ENCODE results near the gene CST7.

Gene CST7

DNA sequence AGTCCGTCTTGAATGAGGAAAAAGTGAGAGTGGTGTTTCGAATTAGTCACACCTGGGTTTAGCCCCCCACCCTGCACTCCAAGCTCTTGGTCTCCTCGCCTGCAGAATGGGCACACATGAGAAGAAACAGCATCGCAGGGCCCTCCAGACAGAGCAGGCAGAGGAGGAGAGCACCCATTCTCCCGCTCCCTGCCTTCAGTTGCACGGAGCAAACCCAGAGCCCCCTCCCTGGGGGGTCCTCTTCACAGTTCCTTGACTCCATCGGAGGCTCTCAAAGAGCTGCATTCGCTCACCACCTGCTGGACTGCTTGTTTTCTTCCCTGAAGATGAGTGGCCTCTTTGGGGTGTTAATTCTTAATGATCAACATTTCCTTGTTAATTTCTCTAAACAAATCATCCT is 5.1 kb downstream of the CST7 start:
- no peak for DNase-seq
- Histone ChIP-seq H3K79me2 (ENCODE audit: low read length) (no peaks in the 10 kb centered on the region), H3K4me1 (ENCODE audit: low read length) (peaks cover 5% of the 10 kb centered on the region; the same call in 1 of the 2 replicates), H3K36me3 (replicated peaks; ENCODE audit: insufficient read depth, low read length) (no peaks in the 10 kb centered on the region), H3K27me3 (replicated peaks; ENCODE audit: insufficient read depth, low read length) (no peaks in the 10 kb centered on the region), H3K9me2 (replicated peaks; ENCODE audit: insufficient read depth, low read length) (no peaks in the 10 kb centered on the region), H3K9me3 (replicated peaks; ENCODE audit: insufficient read depth, low read length) (no peaks in the 10 kb centered on the region), H4K20me1 (ENCODE audit: insufficient read depth, low read length) (no peaks in the 10 kb centered on the region), H3K4me2 (ENCODE audit: low read depth, low read length) (no peak overlapping the region), H3K9ac (ENCODE audit: low read length) (no peak overlapping the region), H2AFZ (ENCODE audit: low read length) (no peak overlapping the region), H3K4me3 (ENCODE audit: low read length) (no peak overlapping the region), H3F3A (ENCODE audit: insufficient read depth, low read length) (no peaks in the 10 kb centered on the region), H3K27ac (ENCODE audit: low read length) (no peak overlapping the region)
- TF ChIP-seq, protein P1, sequence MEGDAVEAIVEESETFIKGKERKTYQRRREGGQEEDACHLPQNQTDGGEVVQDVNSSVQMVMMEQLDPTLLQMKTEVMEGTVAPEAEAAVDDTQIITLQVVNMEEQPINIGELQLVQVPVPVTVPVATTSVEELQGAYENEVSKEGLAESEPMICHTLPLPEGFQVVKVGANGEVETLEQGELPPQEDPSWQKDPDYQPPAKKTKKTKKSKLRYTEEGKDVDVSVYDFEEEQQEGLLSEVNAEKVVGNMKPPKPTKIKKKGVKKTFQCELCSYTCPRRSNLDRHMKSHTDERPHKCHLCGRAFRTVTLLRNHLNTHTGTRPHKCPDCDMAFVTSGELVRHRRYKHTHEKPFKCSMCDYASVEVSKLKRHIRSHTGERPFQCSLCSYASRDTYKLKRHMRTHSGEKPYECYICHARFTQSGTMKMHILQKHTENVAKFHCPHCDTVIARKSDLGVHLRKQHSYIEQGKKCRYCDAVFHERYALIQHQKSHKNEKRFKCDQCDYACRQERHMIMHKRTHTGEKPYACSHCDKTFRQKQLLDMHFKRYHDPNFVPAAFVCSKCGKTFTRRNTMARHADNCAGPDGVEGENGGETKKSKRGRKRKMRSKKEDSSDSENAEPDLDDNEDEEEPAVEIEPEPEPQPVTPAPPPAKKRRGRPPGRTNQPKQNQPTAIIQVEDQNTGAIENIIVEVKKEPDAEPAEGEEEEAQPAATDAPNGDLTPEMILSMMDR (IDR thresholded peaks at IDR 0.05; ENCODE audit: low read length) = no peak
- no peak for TF ChIP-seq EZH2phosphoT487 (IDR thresholded peaks at IDR 0.05; ENCODE audit: low read length)
- TF ChIP-seq EZH2 (optimal IDR thresholded peaks at IDR 0.05; ENCODE audit: low read depth, low read length) = no peak

DNA sequence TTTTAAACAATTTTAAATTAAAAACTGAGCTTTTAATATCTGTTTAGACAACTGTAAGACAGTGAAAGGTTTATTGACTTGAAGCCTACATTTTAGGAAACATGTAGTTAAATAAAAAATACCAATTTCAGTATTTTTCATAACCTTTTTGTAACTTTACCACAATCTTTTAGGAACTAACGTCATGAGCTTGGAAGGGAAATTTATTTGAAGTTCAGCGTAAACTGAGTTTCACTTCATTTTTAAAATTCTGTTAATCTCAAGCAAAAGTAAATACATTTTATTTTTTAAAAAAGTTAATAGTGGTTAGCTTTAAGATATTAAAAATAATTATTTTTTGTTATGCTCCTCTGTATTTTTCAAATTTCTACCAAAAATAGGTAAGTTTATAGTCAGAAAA is 5.5 kb downstream of the CST7 start:
- no peaks in the 10 kb centered on the region for H4K20me1 ChIP-seq (ENCODE audit: insufficient read depth, low read length)
- no peaks in the 10 kb centered on the region for H3K79me2 ChIP-seq (ENCODE audit: low read length)
- H3K9ac ChIP-seq (ENCODE audit: low read length) = no peak overlapping the region
- no peaks in the 10 kb centered on the region for H3K36me3 ChIP-seq (replicated peaks; ENCODE audit: insufficient read depth, low read length)
- H3K4me3 ChIP-seq (ENCODE audit: low read length) = no peak overlapping the region
- TF ChIP-seq, protein P1 (IDR thresholded peaks at IDR 0.05; ENCODE audit: low read length) = no peak
- no peak for TF ChIP-seq EZH2phosphoT487 (IDR thresholded peaks at IDR 0.05; ENCODE audit: low read length)
- TF ChIP-seq EZH2 (optimal IDR thresholded peaks at IDR 0.05; ENCODE audit: low read depth, low read length) = no peak
- H3K9me2 ChIP-seq (replicated peaks; ENCODE audit: insufficient read depth, low read length) = no peaks in the 10 kb centered on the region
- H3K27ac ChIP-seq (ENCODE audit: low read length) = peak overlapping the region; percentile 62; the same call in 1 of the 2 replicates
- H3K27me3 ChIP-seq (replicated peaks; ENCODE audit: insufficient read depth, low read length) = no peaks in the 10 kb centered on the region
- H3F3A ChIP-seq (ENCODE audit: insufficient read depth, low read length) = no peaks in the 10 kb centered on the region
- peaks cover 5% of the 10 kb centered on the region; the same call in 1 of the 2 replicates for H3K4me1 ChIP-seq (ENCODE audit: low read length)
- DNase-seq = no peak
- no peaks in the 10 kb centered on the region for H3K9me3 ChIP-seq (replicated peaks; ENCODE audit: insufficient read depth, low read length)
- H2AFZ ChIP-seq (ENCODE audit: low read length) = no peak overlapping the region
- no peak overlapping the region for H3K4me2 ChIP-seq (ENCODE audit: low read depth, low read length)

DNA sequence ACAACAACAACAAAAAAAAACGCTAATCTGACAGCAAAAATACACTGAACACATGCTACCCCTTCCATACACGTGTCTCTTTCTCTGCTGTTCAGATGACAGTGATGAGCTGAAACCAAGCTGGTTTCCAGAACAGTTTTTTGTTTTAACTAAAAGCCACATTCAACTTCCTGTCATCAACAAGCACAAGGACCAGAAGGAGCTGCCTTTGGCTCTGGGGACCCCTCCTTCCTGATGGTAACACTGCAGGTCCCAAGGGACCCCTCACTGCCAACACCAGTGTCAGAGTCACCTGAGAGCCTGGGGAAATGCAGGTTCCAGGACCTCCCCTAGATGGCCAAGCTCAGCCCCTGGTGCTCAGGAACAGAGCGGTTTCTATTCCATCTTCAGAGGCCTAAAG is 6.0 kb downstream of the CST7 start:
- H3K36me3 ChIP-seq (replicated peaks; ENCODE audit: insufficient read depth, low read length) = no peaks in the 10 kb centered on the region
- H2AFZ ChIP-seq (ENCODE audit: low read length) = 0 out of 2 replicates have a peak overlapping the region, but pooled peaks have one; percentile 39
- TF ChIP-seq, protein P1 (IDR thresholded peaks at IDR 0.05; ENCODE audit: low read length) = no peak
- TF ChIP-seq EZH2phosphoT487 (IDR thresholded peaks at IDR 0.05; ENCODE audit: low read length) (no peak), EZH2 (optimal IDR thresholded peaks at IDR 0.05; ENCODE audit: low read depth, low read length) (no peak)
- H3K9ac ChIP-seq (ENCODE audit: low read length) = no peak overlapping the region
- no peaks in the 10 kb centered on the region for H3K27me3 ChIP-seq (replicated peaks; ENCODE audit: insufficient read depth, low read length)
- H3K9me3 ChIP-seq (replicated peaks; ENCODE audit: insufficient read depth, low read length) = no peaks in the 10 kb centered on the region
- no peaks in the 10 kb centered on the region for H3F3A ChIP-seq (ENCODE audit: insufficient read depth, low read length)
- H3K4me1 ChIP-seq (ENCODE audit: low read length) = peaks cover 5% of the 10 kb centered on the region; the same call in 1 of the 2 replicates
- DNase-seq = peak; percentile 68
- peak overlapping the region; percentile 30; the same call in 1 of the 2 replicates for H3K4me2 ChIP-seq (ENCODE audit: low read depth, low read length)
- H3K4me3 ChIP-seq (ENCODE audit: low read length) = no peak overlapping the region
- H3K27ac ChIP-seq (ENCODE audit: low read length) = peak overlapping the region; percentile 62; the same call in 1 of the 2 replicates
- no peaks in the 10 kb centered on the region for H3K79me2 ChIP-seq (ENCODE audit: low read length)
- no peaks in the 10 kb centered on the region for H3K9me2 ChIP-seq (replicated peaks; ENCODE audit: insufficient read depth, low read length)
- H4K20me1 ChIP-seq (ENCODE audit: insufficient read depth, low read length) = no peaks in the 10 kb centered on the region
